LNCaP clone FGC (cell line): Measurements from ENCODE around the gene CFAP157.

ENCODE experiments used
- DNase-seq: peaks from one replicate; pipeline ENCODE4 v3.0.0-alpha.2; 2011; ENCODE audit warnings: low read depth
- H3K4me3 ChIP-seq: 2 replicates; pipeline ENCODE4 v1.5.1; 2011; ENCODE audit warnings: mild to moderate bottlenecking, low read depth, low read length, control low read depth
- CTCF ChIP-seq: IDR thresholded peaks from 2 replicates; pipeline ENCODE4 v1.5.1; 2012; ENCODE audit warnings: mild to moderate bottlenecking; ENCODE audit not compliant: control insufficient read depth, insufficient read depth; ENCODE audit errors: extremely low read depth

Gene CFAP157

DNA sequence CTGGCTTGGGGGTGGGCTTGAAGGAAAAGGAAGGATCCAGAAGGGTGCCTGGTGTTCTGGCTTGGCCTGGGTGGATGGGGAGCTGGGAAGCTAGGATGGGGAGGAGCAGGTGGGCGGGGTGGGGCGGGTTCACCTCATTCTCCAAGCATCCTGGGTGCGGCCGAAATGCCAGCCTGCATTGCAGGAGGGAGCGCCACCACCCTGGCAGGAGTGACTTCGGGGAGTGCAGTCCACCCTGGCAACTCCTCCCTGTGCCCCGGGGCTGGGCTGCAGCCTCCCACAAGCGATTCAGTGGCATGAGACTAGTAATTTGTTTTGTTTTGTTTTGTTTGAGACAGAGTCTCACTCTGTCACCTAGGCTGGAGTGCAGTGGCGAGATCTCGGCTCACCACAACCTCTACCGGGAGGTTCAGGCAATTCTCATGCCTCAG is 14.6 kb downstream of the CFAP157 start:
- no peak for TF ChIP-seq CTCF
- no peak for DNase-seq

GRCh38 chr9:127722055-127722745 is 15.4 kb downstream of the CFAP157 start:
- no peak for DNase-seq
- H3K4me3 ChIP-seq = no peak overlapping the region
- no peak for TF ChIP-seq CTCF

More for the DNA sequence above, 14.6 kb downstream of the CFAP157 start:
- H3K4me3 ChIP-seq = no peak overlapping the region

DNA sequence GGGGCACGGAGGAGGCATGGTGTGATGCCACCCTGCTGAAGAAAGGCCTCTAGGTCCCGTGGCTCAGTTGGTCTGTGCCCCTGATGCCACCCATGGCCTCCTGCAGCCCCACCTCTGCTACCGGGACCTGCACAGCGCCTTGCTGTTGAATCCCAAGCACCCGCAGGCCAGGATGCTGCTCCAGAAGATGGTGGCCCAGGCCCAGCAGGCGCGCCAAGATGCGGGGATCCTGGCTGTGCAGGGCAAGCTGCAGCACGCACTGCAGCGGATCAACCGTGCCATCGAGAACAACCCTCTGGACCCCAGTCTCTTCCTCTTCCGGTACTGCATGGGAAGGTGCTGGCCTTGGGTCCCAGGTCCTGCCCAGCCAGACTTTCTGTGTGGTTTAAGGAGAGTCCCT is 16.2 kb downstream of the CFAP157 start:
- no peak overlapping the region for H3K4me3 ChIP-seq
- DNase-seq = no peak
- TF ChIP-seq CTCF = no peak

DNA sequence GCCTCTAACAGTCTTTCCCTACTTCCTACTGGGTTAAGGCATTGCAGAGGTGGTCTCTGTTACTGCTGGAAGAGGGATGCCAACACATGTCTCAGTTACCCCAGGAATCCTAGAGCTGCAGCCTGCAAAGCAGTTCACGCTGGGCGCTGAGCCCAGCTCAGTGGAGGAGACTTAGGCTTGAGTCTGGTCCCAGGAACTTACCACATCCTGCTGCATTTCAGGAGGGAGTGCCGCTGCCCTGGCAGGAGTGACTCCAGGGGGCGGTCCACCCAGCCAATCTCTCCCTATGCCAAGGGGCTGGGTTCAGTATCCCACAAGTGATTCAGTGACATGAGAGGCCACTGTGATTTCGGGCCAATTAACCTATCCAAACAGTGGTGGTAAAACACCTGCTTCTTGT is 16.7 kb downstream of the CFAP157 start:
- TF ChIP-seq CTCF = no peak
- no peak for DNase-seq
- no peak overlapping the region for H3K4me3 ChIP-seq

DNA sequence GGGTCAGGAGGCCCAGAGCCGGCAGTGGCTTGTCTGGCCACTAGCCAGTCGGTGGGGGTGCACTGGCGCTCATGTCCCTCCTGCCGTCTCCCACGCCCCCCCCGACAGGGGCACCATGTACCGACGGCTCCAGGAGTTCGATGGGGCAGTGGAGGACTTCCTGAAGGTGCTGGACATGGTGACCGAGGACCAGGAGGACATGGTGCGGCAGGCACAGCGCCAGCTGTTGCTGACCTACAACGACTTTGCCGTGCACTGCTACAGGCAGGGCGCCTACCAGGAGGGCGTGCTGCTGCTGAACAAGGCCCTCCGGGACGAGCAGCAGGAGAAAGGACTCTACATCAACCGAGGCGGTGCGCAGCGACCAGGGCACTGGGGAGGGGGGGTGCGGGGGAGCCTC is 17.2 kb downstream of the CFAP157 start:
- DNase-seq = no peak
- no peak overlapping the region for H3K4me3 ChIP-seq

GRCh38 chr9:127726871-127727270 is 20.1 kb downstream of the CFAP157 start:
- TF ChIP-seq CTCF = no peak

More for the DNA sequence above, 17.2 kb downstream of the CFAP157 start:
- no peak for TF ChIP-seq CTCF

GRCh38 chr9:127728808-127729207 is 22.0 kb downstream of the CFAP157 start:
- TF ChIP-seq CTCF = no peak
- no peak for DNase-seq
- no peak overlapping the region for H3K4me3 ChIP-seq

More at GRCh38 chr9:127726871-127727270, 20.1 kb downstream of the CFAP157 start:
- no peak overlapping the region for H3K4me3 ChIP-seq
- no peak for DNase-seq
